Stimulated activated CD4-positive, alpha-beta T cell treated with anti-CD3 and anti-CD28 coated beads, Interleukin-1b, Interleukin-23, amount 100 ng/mL, for 4 hours (primary cell): ENCODE results near the gene TAF11L3.
"Not testable (repeated sequence)": the region's sequence is repeated elsewhere in the genome, so short reads cannot be mapped to it uniquely, and the experiment has no call there.

Source experiments
- DNase-seq, 2 donors: peaks; one replicate each; pipeline ENCODE4 v3.0.0-alpha.2; 2020; ENCODE audit warnings: low read depth in 2 of 2

The TAF11L3 gene

DNA sequence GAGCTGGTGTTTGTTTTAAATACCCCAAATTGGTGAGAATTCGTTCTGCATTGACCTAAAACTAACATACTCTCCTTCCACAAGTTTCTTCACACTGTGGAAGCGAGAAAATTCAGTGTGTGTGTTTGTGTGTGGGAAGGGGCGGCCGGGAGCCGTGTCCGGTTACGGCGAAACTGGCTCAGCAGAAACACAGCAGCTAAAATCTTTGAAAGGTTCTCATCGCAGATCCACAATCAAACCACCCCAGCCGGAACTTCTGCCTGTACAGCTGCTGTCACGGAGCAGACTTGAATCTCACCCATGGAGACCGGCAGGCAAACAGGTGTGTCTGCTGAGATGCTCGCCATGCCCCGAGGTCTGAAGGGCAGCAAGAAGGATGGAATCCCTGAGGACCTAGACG, at the start of gene TAF11L3:
TSS of gene TAF11L3 (plus strand) at position 301 of the 400 bp plus-strand sequence.
- not testable (repeated sequence) for DNase-seq

DNA sequence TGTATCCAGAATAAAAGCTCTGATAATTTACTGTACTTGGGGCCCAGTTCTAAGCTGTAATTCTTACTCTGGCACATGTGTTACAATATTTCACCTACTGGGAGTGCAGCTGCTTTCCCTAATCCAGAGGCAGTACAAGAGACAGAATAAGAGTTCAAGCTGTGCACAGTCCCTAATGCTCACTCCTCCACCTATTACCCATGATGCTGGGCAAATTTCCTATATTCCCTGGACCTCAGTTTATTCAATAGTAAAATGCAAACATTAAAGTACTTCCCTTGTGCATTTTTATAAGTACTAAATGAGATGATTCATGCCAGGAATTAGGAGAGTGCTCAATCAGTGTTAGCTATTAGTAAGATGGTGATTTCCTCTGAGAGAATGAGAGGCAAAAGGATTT, 48.1 kb upstream of the TAF11L3 start:
- DNase-seq: no peak

DNA sequence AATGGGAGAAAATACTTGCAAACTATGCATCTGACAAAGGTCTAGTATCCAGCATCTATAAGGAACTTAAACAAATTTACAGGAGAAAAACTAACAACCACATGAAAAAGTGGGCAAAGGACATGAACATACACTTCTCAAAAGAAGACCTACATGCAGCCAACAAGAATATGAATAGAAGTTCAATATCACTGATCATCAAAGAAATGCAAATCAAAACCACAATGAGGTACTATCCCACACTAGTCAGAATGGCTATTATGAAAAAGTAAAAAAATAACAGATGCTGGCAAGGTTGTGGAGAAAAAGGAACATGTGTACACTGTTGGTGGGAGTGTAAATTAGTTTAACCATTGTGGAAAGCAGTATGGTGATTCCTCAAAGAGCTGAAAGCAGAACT, 43.1 kb upstream of the TAF11L3 start:
- not testable (repeated sequence) for DNase-seq

DNA sequence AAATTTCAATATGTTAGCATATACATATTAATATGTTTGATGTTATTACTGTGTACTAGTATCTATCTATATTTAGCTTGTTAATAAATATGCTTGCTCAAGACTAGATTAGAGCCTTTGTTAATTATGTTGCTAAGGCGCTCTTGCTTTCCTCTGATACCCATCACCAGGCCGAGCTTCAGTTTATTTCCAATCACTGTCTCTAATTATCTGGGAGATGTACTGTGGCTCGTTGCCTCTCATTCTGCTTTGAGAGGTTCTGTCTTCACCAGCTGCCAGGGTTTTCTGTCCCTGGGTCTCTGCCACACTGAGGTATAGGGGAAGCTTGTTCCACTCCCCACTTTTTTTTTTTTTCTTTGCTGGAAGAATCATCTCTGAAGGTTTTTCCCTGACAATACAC, 41.1 kb upstream of the TAF11L3 start:
- no peak for DNase-seq

DNA sequence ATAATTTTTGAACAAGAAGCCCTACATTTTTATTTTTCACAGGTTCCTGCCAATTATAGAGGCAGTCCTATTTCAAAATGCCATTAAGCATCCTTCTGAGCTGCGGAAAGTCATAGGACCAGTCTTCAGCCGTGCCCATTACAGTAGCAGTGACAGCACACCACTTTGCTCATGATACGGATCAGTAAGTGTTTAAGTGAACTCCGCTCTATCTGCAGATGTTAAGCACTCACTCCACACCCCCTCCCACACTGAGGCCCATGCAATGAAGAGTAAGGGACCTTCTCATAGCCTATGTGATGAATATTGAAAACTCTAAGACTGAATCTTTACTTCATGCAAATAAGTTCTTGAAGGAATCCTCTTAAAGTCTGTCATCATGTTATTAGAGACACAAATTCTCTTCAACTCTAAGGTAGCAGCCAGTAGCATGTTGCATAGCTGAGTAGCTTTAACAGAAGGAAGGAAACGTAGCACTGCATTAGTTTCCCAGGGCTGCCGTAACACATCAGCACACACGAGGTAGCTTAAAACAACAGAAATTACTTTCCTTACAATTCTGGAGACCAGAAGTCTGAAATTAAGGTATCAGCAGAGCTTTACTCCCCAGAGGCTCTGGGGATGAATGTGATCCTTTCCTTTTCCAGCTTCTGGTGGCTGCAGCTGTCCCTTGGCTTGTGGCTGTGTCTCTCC, 40.4 kb upstream of the TAF11L3 start:
- no peak for DNase-seq

DNA sequence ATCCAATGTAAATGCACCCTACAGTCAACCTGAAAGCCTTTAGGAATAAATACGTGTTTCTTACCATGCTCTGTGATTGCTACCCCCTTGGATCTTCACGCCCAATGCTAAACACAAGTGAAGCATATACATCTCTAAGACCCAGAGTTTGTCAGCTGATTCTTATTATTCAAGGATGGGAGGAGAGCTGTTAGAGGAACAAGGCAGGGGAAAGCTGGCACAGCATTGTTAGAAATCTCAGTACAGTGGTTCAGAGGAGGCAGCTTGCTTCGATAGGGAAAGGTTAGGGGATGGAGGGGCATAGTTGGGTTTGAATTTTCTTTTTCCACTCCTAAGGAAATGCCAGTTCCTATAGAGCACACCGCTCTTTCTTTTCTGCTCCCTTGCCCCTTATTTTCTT, 36.8 kb upstream of the TAF11L3 start:
- no peak for DNase-seq

DNA sequence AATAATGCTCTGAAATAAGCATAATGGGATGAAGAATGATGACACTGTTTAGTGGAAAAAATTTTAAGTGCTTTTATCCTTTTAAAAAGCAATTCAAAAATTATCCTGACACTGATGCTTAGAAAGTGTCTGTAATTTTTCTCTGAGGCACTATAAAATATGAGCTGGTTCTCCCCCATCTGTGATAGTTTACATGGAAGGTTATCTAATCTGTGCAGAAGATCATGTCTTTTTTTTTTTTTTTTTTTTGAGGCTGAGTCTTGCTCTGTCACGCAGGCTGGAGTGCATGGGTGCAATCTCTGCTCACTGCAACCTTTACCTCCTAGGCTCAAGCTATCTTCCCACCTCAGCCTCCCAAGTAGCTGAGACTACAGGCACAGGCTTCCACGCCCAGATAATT, 35.4 kb upstream of the TAF11L3 start:
- DNase-seq: no peak

DNA sequence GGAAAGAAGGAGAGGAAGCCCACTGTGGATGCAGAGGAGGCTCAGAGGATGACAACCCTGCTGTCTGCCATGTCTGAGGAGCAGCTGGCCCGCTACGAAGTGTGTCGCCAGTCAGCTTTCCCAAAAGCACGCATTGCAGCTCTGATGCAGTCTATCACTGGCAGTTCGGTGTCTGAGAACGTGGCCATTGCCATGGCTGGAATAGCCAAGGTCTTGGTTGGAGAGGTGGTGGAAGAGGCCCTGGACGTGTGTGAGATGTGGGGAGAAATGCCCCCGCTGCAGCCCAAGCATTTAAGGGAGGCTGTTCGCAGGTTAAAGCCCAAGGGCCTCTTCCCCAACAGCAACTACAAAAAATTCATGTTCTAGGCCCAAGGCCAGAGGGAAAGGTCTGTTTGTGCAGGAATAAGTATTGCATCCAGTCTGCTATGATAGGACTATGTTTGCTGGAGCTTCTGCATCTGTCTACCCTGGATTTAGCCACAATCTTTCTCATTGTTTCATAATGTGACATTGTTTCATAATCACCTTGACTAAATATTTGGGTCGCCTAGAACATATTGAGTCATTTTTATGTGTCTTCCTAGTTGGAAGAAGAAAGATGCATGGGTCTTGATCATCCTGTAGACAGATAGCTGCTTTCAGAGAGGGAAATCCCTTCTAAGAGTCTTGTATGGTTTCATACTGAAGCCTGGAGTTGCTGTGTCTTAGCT, 31.5 kb upstream of the TAF11L3 start:
- not testable (repeated sequence) for DNase-seq

DNA sequence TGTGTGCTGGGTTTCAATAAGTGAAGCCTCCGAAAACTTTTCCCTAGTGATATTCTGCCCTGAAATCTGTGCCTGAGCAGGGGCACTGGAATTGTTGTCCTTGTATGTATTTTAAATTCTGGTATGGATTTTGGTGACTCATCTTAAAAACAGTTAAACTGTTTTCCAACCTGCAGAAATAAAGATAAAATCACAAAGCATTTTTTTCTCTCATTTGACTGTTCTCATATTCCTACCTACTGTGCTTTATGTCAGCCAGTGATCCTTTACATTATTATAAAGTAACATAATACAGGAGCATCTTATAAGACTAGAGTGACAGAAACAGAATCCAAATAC, 31.0 kb upstream of the TAF11L3 start:
- no peak for DNase-seq

DNA sequence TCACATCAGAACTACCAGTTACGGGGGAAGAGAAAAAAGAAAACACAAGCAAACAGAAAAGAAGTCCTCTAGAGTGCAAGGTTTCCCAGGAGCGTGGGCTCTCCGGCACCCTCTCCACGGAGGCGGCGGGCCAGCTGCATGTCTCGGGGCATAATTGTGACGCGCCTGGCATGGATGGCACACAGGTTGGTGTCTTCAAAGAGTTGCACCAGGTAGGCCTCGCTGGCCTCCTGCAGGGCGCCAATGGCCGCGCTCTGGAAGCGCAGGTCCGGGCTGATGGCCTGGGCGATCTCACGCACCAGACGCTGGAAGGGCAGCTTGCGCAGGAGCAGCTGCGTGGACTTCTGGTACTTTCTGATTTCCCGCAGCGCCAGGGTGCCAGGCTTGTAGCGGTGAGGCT, 26.9 kb upstream of the TAF11L3 start:
- DNase-seq: not testable (repeated sequence)

DNA sequence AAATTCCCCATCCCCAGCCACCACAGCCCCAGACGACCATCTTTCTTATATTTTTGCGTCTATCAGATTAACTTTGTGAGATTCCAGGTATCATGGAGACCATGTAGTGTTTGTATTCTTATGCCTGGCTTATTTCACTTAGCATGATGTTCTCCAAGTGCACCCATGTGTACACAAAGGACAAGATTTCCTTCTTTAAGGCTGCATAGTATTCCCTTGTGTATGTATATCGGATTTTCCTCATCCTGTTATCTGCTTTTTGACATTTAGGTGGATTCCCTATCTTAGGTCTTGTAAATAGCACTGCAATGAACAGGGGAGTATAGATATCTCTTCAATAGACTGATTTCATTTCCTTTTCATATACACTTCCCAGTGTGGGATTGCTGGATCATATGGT, 25.4 kb upstream of the TAF11L3 start:
- DNase-seq: no peak

DNA sequence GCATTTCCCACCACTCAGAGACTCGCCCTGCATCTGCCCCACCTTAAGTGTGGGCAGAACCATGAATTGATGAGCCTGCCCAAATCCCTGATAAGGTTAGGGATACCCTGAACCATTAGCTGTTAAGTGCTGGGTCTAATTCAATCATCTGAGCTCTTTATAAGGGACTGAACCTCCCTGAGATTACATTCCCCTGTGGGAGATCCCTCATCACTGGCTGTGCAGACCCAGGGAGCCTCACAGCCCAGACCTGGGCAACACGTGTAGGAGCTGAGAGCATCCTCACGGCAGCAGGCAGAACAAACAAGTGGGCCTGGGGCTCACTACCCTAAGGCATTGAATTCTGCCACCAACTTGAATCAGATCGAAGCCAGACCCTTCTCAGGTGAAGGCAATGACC, 20.7 kb upstream of the TAF11L3 start:
- no peak for DNase-seq

DNA sequence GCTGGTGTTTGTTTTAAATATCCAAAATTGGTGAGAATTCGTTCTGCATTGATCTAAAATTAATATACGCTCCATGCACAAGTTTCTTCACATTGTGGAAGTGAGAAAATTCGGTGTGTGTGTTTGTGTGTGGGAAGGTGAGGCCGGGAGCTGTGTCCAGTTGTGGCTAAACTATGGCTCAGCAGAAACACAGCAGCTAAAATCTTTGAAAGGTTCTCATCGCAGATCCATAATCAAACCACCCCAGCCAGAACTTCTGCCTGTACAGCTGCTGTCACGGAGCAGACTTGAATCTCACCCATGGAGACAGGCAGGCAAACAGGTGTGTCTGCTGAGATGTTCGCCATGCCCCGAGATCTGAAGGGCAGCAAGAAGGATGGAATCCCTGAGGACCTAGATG, 20.2 kb upstream of the TAF11L3 start, which contains the start of gene TAF11L2:
TSS of gene TAF11L2 (plus strand) at position 301 of the 400 bp plus-strand sequence.
- DNase-seq: not testable (repeated sequence)

DNA sequence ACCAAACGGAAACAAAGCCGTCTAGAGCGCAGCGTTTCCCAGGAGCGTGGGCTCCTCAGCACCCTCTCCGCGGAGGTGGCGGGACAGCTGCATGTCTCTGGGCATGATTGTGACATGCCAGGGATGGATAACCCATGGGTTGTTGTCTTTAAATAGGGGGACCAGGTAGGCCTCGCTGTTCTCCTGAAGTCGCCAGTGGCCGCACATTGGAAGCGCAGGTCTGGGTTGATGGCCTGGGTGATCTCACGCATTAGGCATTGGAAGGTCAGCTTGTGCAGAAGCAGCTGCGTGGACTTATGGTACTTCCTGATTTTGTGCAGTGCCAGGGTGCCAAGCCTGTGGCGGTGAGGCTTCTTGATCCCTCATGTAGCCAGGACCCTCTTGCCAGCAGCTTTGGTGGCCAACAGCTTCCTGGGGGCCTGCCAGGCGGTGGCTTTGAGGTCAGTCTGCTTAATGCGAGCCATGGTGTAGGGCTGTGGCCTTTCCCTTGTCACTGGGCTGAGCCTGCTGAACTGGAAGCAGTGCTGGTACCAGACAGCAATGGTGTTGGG, 6.3 kb upstream of the TAF11L3 start:
- DNase-seq: no peak

DNA sequence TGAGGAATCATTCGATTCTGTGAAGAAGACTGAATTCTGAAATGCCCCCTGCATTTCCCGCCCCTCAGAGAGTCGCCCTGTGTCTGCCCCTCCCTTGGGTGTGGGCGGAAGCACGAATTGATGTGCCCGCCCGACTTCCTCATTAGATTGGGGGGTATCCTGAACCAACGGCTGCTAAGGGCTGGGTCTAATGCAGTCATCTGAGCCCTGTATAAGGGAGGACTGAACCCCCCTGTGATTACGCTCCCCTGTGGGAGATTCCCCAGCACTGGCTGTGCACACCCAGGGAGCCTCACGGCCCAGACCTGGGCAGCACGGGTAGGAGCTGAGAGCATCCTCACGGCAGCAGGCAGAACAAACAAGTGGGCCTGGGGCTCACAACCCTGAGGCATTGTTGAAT, 641 bp upstream of the TAF11L3 start:
- DNase-seq: not testable (repeated sequence)

DNA sequence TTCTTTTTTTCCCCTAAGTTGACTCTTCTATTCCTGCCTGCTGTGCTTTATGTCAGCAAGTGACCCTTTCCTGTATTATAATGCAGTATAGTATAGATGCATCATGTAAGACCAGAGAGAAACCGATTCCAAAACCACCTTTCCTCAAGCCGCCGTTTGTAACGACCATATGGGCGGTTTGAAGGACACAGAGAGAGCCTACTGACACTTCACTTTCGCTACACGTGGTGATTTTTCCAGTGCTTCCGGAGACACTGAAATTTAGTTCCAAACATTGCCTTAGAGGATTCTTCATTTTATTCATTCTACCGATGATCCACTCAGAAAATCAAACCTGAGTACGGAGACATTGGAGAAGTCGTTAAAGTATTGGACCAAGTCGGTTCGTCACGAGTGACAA, 1.3 kb downstream of the TAF11L3 start:
- not testable (repeated sequence) for DNase-seq

DNA sequence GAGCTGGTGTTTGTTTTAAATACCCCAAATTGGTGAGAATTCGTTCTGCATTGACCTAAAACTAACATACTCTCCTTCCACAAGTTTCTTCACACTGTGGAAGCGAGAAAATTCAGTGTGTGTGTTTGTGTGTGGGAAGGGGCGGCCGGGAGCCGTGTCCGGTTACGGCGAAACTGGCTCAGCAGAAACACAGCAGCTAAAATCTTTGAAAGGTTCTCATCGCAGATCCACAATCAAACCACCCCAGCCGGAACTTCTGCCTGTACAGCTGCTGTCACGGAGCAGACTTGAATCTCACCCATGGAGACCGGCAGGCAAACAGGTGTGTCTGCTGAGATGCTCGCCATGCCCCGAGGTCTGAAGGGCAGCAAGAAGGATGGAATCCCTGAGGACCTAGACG, 3.3 kb downstream of the TAF11L3 start, which contains the start of gene TAF11L4:
TSS of gene TAF11L4 (plus strand) at position 301 of the 400 bp plus-strand sequence.
- DNase-seq: not testable (repeated sequence)

DNA sequence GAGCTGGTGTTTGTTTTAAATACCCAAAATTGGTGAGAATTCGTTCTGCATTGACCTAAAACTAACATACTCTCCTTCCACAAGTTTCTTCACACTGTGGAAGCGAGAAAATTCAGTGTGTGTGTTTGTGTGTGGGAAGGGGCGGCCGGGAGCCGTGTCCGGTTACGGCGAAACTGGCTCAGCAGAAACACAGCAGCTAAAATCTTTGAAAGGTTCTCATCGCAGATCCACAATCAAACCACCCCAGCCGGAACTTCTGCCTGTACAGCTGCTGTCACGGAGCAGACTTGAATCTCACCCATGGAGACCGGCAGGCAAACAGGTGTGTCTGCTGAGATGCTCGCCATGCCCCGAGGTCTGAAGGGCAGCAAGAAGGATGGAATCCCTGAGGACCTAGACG, 6.8 kb downstream of the TAF11L3 start, which contains the start of gene TAF11L5:
TSS of gene TAF11L5 (plus strand) at position 301 of the 400 bp plus-strand sequence.
- DNase-seq: not testable (repeated sequence)

DNA sequence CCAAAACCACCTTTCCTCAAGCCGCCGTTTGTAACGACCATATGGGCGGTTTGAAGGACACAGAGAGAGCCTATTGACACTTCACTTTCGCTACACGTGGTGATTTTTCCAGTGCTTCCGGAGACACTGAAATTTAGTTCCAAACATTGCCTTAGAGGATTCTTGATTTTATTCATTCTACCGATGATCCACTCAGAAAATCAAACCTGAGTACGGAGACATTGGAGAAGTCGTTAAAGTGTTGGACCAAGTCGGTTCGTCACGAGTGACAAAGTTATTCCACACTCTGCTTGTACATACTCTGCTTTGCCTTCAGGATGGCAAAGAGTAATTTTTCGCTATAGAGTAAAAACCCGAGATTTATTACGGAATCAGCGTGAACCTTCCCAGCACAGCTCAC, 8.3 kb downstream of the TAF11L3 start:
- DNase-seq: not testable (repeated sequence)

DNA sequence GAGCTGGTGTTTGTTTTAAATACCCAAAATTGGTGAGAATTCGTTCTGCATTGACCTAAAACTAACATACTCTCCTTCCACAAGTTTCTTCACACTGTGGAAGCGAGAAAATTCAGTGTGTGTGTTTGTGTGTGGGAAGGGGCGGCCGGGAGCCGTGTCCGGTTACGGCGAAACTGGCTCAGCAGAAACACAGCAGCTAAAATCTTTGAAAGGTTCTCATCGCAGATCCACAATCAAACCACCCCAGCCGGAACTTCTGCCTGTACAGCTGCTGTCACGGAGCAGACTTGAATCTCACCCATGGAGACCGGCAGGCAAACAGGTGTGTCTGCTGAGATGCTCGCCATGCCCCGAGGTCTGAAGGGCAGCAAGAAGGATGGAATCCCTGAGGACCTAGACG, 10.2 kb downstream of the TAF11L3 start, which contains the start of gene TAF11L6:
TSS of gene TAF11L6 (plus strand) at position 301 of the 400 bp plus-strand sequence.
- DNase-seq: not testable (repeated sequence)
